GM23248 (cell line): Measurements from ENCODE around the gene SV2C.

Experiments used
- EZH2 ChIP-seq: fragments of 200-600 bp; sonication (generic); IDR thresholded peaks from 2 replicates; pipeline ENCODE4 v1.6.1; 2018; ENCODE audit warnings: antibody characterized with exemption, mild to moderate bottlenecking; ENCODE audit not compliant: insufficient read depth, poor library complexity, severe bottlenecking
- EZH2phosphoT487 ChIP-seq: fragments of 200-600 bp; sonication (generic); IDR thresholded peaks from 2 replicates; pipeline ENCODE4 v1.6.1; 2018; ENCODE audit warnings: antibody characterized with exemption, moderate library complexity, mild to moderate bottlenecking, low read depth; ENCODE audit not compliant: insufficient read depth

- TF ChIP-seq EZH2phosphoT487: no peak
- TF ChIP-seq EZH2: no peak
Measured at GRCh38 chr5:76174101-76174500, 90.9 kb downstream of the SV2C start.
